ENCODE data around the gene SLAMF9.

GRCh38 chr1:159982280-159982679, 28.2 kb upstream of the SLAMF9 start:
- no peak for TF ChIP-seq CTCF (conservative IDR thresholded peaks at IDR 0.05)
- no peak for TF ChIP-seq EZH2 (IDR thresholded peaks at IDR 0.05; ENCODE audit: low read depth)
